ENCODE measurements around the gene TRIM44.

The TRIM44 gene

DNA sequence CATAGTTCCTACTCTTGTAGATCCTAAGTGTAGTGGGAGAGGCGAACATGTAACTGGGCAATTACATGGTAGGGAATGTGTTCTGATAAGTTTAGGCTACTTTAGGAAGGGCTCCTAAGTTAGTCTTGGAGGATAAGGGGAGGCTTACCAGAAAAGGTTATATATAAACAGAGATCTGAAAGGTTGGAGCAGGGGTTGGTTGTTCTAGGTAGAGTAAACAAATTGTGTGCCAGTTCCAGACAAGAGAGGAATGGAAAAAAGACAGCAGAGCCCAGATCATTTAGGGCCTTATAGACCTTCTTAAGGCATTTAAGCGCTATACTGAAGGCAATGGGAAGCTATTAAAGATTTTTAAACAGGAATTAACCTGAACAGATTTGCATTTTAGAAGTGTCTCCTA, 74.4 kb downstream of the TRIM44 start:
- TF ChIP-seq CTCF (IDR thresholded peaks at IDR 0.05; ENCODE audit: low read depth, low read length): no peak
- TF ChIP-seq MYC (IDR thresholded peaks at IDR 0.05; ENCODE audit: low read depth, low read length): no peak
- TF ChIP-seq MAX (IDR thresholded peaks at IDR 0.05; ENCODE audit: low read depth, low read length): no peak
- TF ChIP-seq POLR2A (IDR thresholded peaks at IDR 0.05; ENCODE audit: extremely low read depth, insufficient read length): no peak
- H3K4me3 ChIP-seq (ENCODE audit: low read depth, low read length): no peak overlapping the region
- no peak for DNase-seq (ENCODE audit: low read depth)

GRCh38 chr11:35740061-35740799, 77.7 kb downstream of the TRIM44 start:
- TF ChIP-seq MAX (IDR thresholded peaks at IDR 0.05; ENCODE audit: low read depth, low read length) (no peak), CTCF (IDR thresholded peaks at IDR 0.05; ENCODE audit: low read depth, low read length) (no peak), POLR2A (IDR thresholded peaks at IDR 0.05; ENCODE audit: extremely low read depth, insufficient read length) (no peak), MYC (IDR thresholded peaks at IDR 0.05; ENCODE audit: low read depth, low read length) (no peak)
- no peak overlapping the region for H3K4me3 ChIP-seq (ENCODE audit: low read depth, low read length)
- no peak for DNase-seq (ENCODE audit: low read depth)

DNA sequence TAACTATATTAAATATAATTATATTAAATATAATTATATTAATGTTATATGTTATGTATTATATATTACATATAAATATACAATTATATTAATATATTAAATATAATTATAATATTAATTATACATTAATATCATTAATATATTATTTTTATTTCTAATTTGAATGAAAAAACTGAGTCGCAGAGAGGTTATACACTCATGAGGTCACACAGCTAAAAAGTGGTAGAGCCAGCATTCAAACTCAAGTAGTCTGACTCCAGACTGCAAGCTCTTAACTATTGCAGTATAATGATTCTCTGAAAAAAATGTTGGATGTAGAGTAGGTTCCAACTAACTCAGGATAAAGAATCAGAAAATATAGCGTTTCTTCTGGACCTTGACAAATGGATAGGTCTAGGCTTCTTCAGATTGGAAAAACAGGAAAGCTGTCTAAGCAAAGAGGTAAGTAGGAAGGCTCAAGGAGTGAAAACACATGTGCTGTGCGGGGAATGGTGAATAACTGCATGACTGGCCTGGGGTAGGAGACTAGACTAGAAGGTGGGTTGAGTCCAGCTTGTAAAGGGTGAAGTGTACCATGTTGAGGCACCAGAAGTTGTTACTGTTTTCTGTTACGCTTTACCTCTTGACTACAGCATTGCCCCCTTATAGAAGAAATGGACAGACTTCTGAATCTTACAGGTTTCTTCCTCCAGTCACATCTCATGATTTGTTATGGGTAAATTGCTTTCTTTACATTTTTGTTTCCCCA, 80.3 kb downstream of the TRIM44 start:
- no peak for TF ChIP-seq POLR2A (IDR thresholded peaks at IDR 0.05; ENCODE audit: extremely low read depth, insufficient read length)
- no peak for TF ChIP-seq MYC (IDR thresholded peaks at IDR 0.05; ENCODE audit: low read depth, low read length)
- TF ChIP-seq MAX (IDR thresholded peaks at IDR 0.05; ENCODE audit: low read depth, low read length): no peak
- TF ChIP-seq CTCF (IDR thresholded peaks at IDR 0.05; ENCODE audit: low read depth, low read length): no peak
- no peak for DNase-seq (ENCODE audit: low read depth)
- H3K4me3 ChIP-seq (ENCODE audit: low read depth, low read length): no peak overlapping the region

DNA sequence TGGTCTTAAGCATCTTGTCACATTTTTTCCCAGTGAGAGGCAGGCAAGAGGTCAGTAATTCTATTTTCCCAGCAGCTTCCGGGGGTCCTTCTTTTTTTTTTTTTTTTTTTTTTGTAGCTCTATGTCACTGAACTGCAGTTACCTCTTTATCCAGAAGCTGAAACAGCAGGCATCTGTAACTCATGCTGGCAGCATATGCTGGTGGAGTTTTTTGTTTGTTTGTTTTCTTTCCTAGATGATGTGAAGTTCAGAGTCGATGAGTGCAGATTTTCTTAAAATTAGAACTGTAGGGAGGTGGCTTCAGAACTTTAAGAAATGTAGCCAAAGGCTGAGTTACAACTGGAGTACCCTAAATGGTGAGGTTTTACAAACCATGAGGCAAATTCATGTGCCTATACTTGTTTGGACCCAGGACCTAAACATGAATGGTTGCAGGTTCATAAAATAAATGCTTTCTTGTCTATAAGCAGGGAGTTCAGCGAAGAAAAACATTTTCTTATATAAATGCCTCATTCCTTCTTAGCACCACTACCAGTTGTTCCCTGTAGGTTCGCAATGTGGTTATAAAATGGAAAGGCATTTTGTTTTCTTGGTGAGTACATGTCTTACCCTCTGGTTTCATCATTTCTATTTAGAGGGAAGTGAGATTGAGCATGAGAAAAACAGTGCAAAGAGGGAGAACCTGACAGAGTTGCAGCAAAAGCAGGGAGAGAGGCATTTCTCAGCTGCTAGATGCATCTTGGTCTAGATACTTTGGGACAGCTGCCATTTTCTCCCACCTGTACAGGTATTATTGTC, 84.0 kb downstream of the TRIM44 start:
- TF ChIP-seq MYC (IDR thresholded peaks at IDR 0.05; ENCODE audit: low read depth, low read length) (no peak), CTCF (IDR thresholded peaks at IDR 0.05; ENCODE audit: low read depth, low read length) (no peak), MAX (IDR thresholded peaks at IDR 0.05; ENCODE audit: low read depth, low read length) (no peak), POLR2A (IDR thresholded peaks at IDR 0.05; ENCODE audit: extremely low read depth, insufficient read length) (no peak)
- no peak overlapping the region for H3K4me3 ChIP-seq (ENCODE audit: low read depth, low read length)
- no peak for DNase-seq (ENCODE audit: low read depth)

- DNase-seq (ENCODE audit: low read depth): no peak
- no peak for TF ChIP-seq POLR2A (IDR thresholded peaks at IDR 0.05; ENCODE audit: extremely low read depth, insufficient read length)
- no peak for TF ChIP-seq MAX (IDR thresholded peaks at IDR 0.05; ENCODE audit: low read depth, low read length)
- no peak for TF ChIP-seq CTCF (IDR thresholded peaks at IDR 0.05; ENCODE audit: low read depth, low read length)
- no peak for TF ChIP-seq MYC (IDR thresholded peaks at IDR 0.05; ENCODE audit: low read depth, low read length)
- no peak overlapping the region for H3K4me3 ChIP-seq (ENCODE audit: low read depth, low read length)
These were observed 85.1 kb downstream of the TRIM44 start for GRCh38 chr11:35747668-35748067.
